DND-41 (cell line): ENCODE measurements around the gene BMPR2.

Source experiments
- ATAC-seq: fragments of 200-7000 bp; cut with Tn5 transposase; 3 replicates; pipeline ENCODE4 v1.9.1; 2021; ENCODE audit warnings: low read depth; ENCODE audit not compliant: insufficient read depth
- DNase-seq: peaks from one replicate; pipeline ENCODE4 v3.0.0-alpha.2; 2020
- H2AFZ ChIP-seq: 2 replicates; pipeline ENCODE4 v1.6.0; 2012; ENCODE audit warnings: low read depth, low read length
- H3K27ac ChIP-seq: 2 replicates; pipeline ENCODE4 v1.5.1; 2012; ENCODE audit warnings: low read length, inconsistent platforms
- H3K27me3 ChIP-seq: fragments of 200-600 bp; sonication (generic); 2 replicates; pipeline ENCODE4 v1.6.0; 2012; ENCODE audit warnings: low read length, mild to moderate bottlenecking, inconsistent platforms; ENCODE audit not compliant: insufficient read depth, poor library complexity
- H3K36me3 ChIP-seq: 2 replicates; pipeline ENCODE4 v1.5.1; 2012; ENCODE audit warnings: low read length, inconsistent platforms; ENCODE audit not compliant: insufficient read depth
- H3K4me1 ChIP-seq: 2 replicates; pipeline ENCODE4 v1.5.1; 2012; ENCODE audit warnings: mild to moderate bottlenecking, low read length; ENCODE audit not compliant: insufficient read depth
- H3K4me2 ChIP-seq: 2 replicates; pipeline ENCODE4 v1.6.0; 2012; ENCODE audit warnings: mild to moderate bottlenecking, moderate library complexity, low read length, inconsistent platforms; ENCODE audit not compliant: insufficient read depth
- H3K4me3 ChIP-seq, 2 experiments: fragments of 200-600 bp in 1 of 2; shearing (Covaris generic) in 1 of 2; 2 replicates each; pipeline ENCODE4 v1.5.1; 2012 to 2016; ENCODE audit warnings: inconsistent platforms in 2 of 2, low read length in 2 of 2, mild to moderate bottlenecking in 2 of 2, low read depth in 1 of 2, moderate library complexity in 1 of 2
- H3K79me2 ChIP-seq: 2 replicates; pipeline ENCODE4 v1.6.0; 2012; ENCODE audit warnings: low read length, inconsistent platforms; ENCODE audit not compliant: insufficient read depth
- H3K9ac ChIP-seq: 2 replicates; pipeline ENCODE4 v1.6.0; 2012; ENCODE audit warnings: low read depth, mild to moderate bottlenecking, inconsistent platforms, low read length, moderate library complexity
- H3K9me3 ChIP-seq: 2 replicates; pipeline ENCODE4 v1.5.1; 2012; ENCODE audit warnings: low read length, moderate library complexity, mild to moderate bottlenecking, inconsistent platforms; ENCODE audit not compliant: insufficient read depth, severe bottlenecking
- H4K20me1 ChIP-seq: 2 replicates; pipeline ENCODE4 v1.6.0; 2012; ENCODE audit warnings: low read length; ENCODE audit not compliant: insufficient read depth
- EZH2 ChIP-seq: IDR thresholded peaks from 3 replicates; pipeline ENCODE4 v1.6.1; 2012; ENCODE audit warnings: borderline replicate concordance, low read depth, mild to moderate bottlenecking, moderate library complexity, low read length, inconsistent platforms; ENCODE audit not compliant: severe bottlenecking
- TF ChIP-seq, protein P1 (sequence below): IDR thresholded peaks from 2 replicates; pipeline ENCODE4 v1.5.1; 2012; ENCODE audit warnings: borderline replicate concordance, low read length, moderate library complexity, mild to moderate bottlenecking; ENCODE audit not compliant: poor library complexity, severe bottlenecking; ENCODE audit errors: extremely low read depth

BMPR2 gene

DNA sequence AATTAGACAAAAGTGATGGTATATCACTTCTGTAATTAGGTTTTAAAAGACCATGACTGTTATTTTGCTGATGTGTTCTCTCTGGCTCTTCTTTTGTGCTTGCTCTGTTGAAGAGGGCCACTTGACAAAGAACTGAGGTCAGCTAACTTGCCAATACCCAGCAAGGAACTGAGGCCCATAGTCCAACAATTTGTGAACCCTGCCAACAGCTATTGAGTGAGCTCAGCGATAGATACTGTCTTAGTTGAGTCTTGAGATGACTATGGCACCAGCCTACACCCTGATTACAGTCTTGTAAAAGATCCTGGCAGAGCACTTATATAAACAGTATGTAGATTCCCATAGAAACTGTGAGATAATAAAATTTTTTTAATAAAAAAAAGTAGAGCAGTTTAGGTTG is 103.0 kb downstream of the BMPR2 start:
- no peaks in the 10 kb centered on the region for H3K9me3 ChIP-seq
- H3K9ac ChIP-seq = no peak overlapping the region
- no peak overlapping the region for H3K4me3 ChIP-seq
- no peak overlapping the region for H3K27ac ChIP-seq
- no peaks in the 10 kb centered on the region for H4K20me1 ChIP-seq
- no peak for DNase-seq
- no peaks in the 10 kb centered on the region for H3K4me1 ChIP-seq
- no peak for TF ChIP-seq EZH2
- TF ChIP-seq, protein P1, sequence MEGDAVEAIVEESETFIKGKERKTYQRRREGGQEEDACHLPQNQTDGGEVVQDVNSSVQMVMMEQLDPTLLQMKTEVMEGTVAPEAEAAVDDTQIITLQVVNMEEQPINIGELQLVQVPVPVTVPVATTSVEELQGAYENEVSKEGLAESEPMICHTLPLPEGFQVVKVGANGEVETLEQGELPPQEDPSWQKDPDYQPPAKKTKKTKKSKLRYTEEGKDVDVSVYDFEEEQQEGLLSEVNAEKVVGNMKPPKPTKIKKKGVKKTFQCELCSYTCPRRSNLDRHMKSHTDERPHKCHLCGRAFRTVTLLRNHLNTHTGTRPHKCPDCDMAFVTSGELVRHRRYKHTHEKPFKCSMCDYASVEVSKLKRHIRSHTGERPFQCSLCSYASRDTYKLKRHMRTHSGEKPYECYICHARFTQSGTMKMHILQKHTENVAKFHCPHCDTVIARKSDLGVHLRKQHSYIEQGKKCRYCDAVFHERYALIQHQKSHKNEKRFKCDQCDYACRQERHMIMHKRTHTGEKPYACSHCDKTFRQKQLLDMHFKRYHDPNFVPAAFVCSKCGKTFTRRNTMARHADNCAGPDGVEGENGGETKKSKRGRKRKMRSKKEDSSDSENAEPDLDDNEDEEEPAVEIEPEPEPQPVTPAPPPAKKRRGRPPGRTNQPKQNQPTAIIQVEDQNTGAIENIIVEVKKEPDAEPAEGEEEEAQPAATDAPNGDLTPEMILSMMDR = no peak
- no peak overlapping the region for H2AFZ ChIP-seq
- no peak overlapping the region for H3K4me2 ChIP-seq
- ATAC-seq = no peak
- no peaks in the 10 kb centered on the region for H3K79me2 ChIP-seq
- no peaks in the 10 kb centered on the region for H3K36me3 ChIP-seq
- no peaks in the 10 kb centered on the region for H3K27me3 ChIP-seq

DNA sequence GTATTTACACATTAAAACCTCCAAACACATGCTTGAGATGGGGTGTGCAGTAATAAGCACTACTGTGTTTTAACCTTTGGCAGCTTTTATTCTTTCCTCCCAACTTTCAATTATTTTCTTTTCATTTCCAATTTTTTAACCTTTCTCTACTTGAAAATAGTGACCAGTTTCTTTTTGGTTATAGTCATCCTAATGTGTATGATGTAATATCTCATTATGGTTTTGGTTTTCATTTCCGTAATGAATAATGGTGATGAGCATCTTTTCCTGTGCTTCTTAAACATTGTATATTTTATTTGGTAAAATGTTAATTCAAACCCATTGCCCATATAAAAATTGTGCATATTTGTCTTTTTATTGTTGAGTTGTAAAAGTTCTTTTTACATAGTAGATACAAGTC is 103.5 kb downstream of the BMPR2 start:
- Histone ChIP-seq H4K20me1 (no peaks in the 10 kb centered on the region), H3K27ac (no peak overlapping the region), H3K4me3 (no peak overlapping the region), H3K79me2 (no peaks in the 10 kb centered on the region), H3K4me1 (no peaks in the 10 kb centered on the region), H3K9ac (no peak overlapping the region), H3K27me3 (no peaks in the 10 kb centered on the region), H3K4me2 (no peak overlapping the region), H2AFZ (no peak overlapping the region), H3K36me3 (no peaks in the 10 kb centered on the region), H3K9me3 (no peaks in the 10 kb centered on the region)
- TF ChIP-seq EZH2 = no peak
- TF ChIP-seq, protein P1 = no peak
- ATAC-seq (no peak), DNase-seq (no peak)

DNA sequence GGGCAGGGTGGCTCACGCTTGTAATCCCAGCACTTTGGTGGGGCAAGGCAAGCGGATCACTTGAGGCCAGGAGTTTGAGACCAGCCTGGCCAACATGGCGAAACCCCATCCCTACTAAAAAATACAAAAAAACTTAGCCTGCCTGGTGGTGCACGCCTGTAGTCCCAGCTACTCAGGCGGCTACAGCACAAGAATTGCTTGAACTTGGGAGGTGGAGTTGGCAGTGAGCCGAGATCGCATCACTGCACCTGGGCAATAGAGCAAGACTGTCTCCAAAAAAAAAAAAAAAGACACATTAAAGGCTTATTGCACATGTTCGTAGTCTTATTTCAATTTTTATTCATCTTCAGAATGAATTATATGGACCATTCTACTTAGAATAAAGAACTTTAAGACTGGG is 110.2 kb downstream of the BMPR2 start:
- Histone ChIP-seq H3K9me3 (no peaks in the 10 kb centered on the region), H3K36me3 (no peaks in the 10 kb centered on the region), H3K27me3 (no peaks in the 10 kb centered on the region), H3K79me2 (no peaks in the 10 kb centered on the region), H3K4me1 (no peaks in the 10 kb centered on the region), H4K20me1 (no peaks in the 10 kb centered on the region), H3K27ac (no peak overlapping the region), H3K9ac (no peak overlapping the region), H3K4me2 (no peak overlapping the region), H2AFZ (no peak overlapping the region), H3K4me3 (no peak overlapping the region)
- TF ChIP-seq, protein P1 = no peak
- no peak for TF ChIP-seq EZH2
- DNase-seq (no peak), ATAC-seq (no peak)

DNA sequence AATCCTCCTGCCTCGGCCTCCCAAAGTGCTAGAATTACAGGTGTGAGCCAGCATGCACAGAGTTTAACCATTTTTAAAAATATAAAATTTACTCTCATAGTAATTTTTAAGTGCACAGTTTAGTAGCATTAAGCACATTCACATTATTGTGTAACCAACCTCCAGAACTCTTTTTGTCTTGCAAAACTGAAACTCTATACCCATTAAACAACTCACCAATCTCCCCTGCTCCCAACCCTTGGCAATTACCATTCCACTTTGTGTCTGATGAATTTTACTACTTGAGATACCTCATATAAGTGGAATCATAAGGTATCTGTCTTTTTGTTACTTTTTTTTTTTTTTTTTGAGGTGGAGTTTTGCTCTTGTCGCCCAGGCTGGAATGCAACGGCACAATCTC is 112.5 kb downstream of the BMPR2 start:
- Histone ChIP-seq H3K9me3 (no peaks in the 10 kb centered on the region), H4K20me1 (no peaks in the 10 kb centered on the region), H3K4me3 (no peak overlapping the region), H3K27ac (no peak overlapping the region), H3K4me1 (no peaks in the 10 kb centered on the region), H3K4me2 (no peak overlapping the region), H3K27me3 (no peaks in the 10 kb centered on the region), H2AFZ (no peak overlapping the region), H3K9ac (no peak overlapping the region), H3K79me2 (no peaks in the 10 kb centered on the region), H3K36me3 (no peaks in the 10 kb centered on the region)
- ATAC-seq = no peak
- TF ChIP-seq, protein P1 = no peak
- no peak for TF ChIP-seq EZH2
- no peak for DNase-seq
